Cardiac muscle cell (in vitro differentiated cells and primary cell): ENCODE data around the gene ACTR10. TPM values are rescaled to one million over a fixed set of nuclear protein-coding genes. Genes with fewer than 3 reads are reported as not detected.

Experiments used
- DNase-seq, 2 donors: peaks; one replicate each; pipeline versions ENCODE4 v3.0.0 to v3.0.0-alpha.2; 2010 to 2017; ENCODE audit warnings: low read depth in 1 of 2, low spot score in 1 of 2
- H3K27ac ChIP-seq: fragments of 200-600 bp; sonication (generic); 2 replicates; pipeline ENCODE4 v1.5.1; 2016
- H3K27me3 ChIP-seq: fragments of 200-600 bp; sonication (generic); 2 replicates; pipeline ENCODE4 v1.6.0; 2016; ENCODE audit warnings: control low read depth
- H3K36me3 ChIP-seq: fragments of 200-600 bp; sonication (generic); 2 replicates; pipeline ENCODE4 v1.5.1; 2016; ENCODE audit warnings: control low read depth
- H3K4me1 ChIP-seq: fragments of 200-600 bp; sonication (generic); 2 replicates; pipeline ENCODE4 v1.8.1; 2017; ENCODE audit warnings: low read depth, mild to moderate bottlenecking, mixed run types
- H3K4me3 ChIP-seq: fragments of 200-600 bp; sonication (generic); 2 replicates; pipeline ENCODE4 v1.5.1; 2016; ENCODE audit warnings: mild to moderate bottlenecking
- H3K9me3 ChIP-seq: fragments of 200-600 bp; sonication (generic); 2 replicates; pipeline ENCODE4 v1.5.1; 2017; ENCODE audit warnings: low read depth, mild to moderate bottlenecking, control low read depth
- CTCF ChIP-seq: IDR thresholded peaks from 2 replicates; pipeline ENCODE4 v1.5.1; 2012; ENCODE audit warnings: low read depth, mild to moderate bottlenecking, low read length
- polyA plus RNA-seq: library from polyadenylated mRNA; unstranded; fragments of >200 nt; fragmentation: Nextera tagmentation; extraction: Ambion mirVana; gene quantifications from 2 replicates; pipeline ENCODE4 v1.2.1, GENCODE V29; 2016
- total RNA-seq: library from RNA; depleted of rRNA; stranded (reverse); fragments of >200 nt; gene quantifications from 2 replicates; pipeline ENCODE4 v1.2.3, GENCODE V29; 2016

ACTR10 gene
- total and polyA plus RNA-seq, 2 experiments from 2014 or later: 90.8 to 244 TPM

GRCh38 chr14:58283730-58284129 is 83.8 kb downstream of the ACTR10 start:
- no peak for TF ChIP-seq CTCF
- Histone ChIP-seq H3K4me1 (no peaks in the 10 kb centered on the region), H3K27ac (no peak overlapping the region), H3K9me3 (no peaks in the 10 kb centered on the region), H3K36me3 (peaks cover 35% of the 10 kb centered on the region), H3K4me3 (no peak overlapping the region), H3K27me3 (no peaks in the 10 kb centered on the region)
- DNase-seq: no peak

- peaks cover 40% of the 10 kb centered on the region for H3K36me3 ChIP-seq
- no peak for DNase-seq
- H3K9me3 ChIP-seq: no peaks in the 10 kb centered on the region
- H3K27me3 ChIP-seq: no peaks in the 10 kb centered on the region
- no peaks in the 10 kb centered on the region for H3K4me1 ChIP-seq
- H3K27ac ChIP-seq: no peak overlapping the region
- H3K4me3 ChIP-seq: no peak overlapping the region
- no peak for TF ChIP-seq CTCF
Measured at GRCh38 chr14:58285132-58285531, 85.2 kb downstream of the ACTR10 start.

Other genes starting within 250 kb of the ACTR10 start
- gene ARMH4, start 47.9 kb upstream of the ACTR10 start, total RNA-seq: 28.5 and 64.6 TPM in 2 replicates
- 48.6 and 78.1 TPM in 2 replicates for gene ARMH4, start 47.9 kb upstream of the ACTR10 start, polyA plus RNA-seq
- gene PSMA3, start 44.7 kb downstream of the ACTR10 start, total RNA-seq: 74.0 and 102 TPM in 2 replicates
- gene PSMA3, start 44.7 kb downstream of the ACTR10 start, polyA plus RNA-seq: 235 and 279 TPM in 2 replicates
- gene ARID4A, start 98.4 kb downstream of the ACTR10 start, total RNA-seq: 7.6 and 14.7 TPM in 2 replicates
- 27.0 and 30.7 TPM in 2 replicates for gene ARID4A, start 98.4 kb downstream of the ACTR10 start, polyA plus RNA-seq
- gene TOMM20L, start 195.8 kb downstream of the ACTR10 start, total RNA-seq: not detected in 2 replicates
- not detected in 2 replicates for gene TOMM20L, start 195.8 kb downstream of the ACTR10 start, polyA plus RNA-seq
- 43.0 and 50.1 TPM in 2 replicates for gene TIMM9, start 227.4 kb downstream of the ACTR10 start, total RNA-seq
- 75.3 and 77.3 TPM in 2 replicates for gene TIMM9, start 227.4 kb downstream of the ACTR10 start, polyA plus RNA-seq
- 13.6 and 18.9 TPM in 2 replicates for gene KIAA0586, start 227.6 kb downstream of the ACTR10 start, total RNA-seq
- 8.3 and 17.9 TPM in 2 replicates for gene KIAA0586, start 227.6 kb downstream of the ACTR10 start, polyA plus RNA-seq